ENCODE measurements around the gene CREB5. TPM values are rescaled to one million over a fixed set of nuclear protein-coding genes. Genes with fewer than 3 reads are reported as not detected.

Gene CREB5
- total RNA-seq, 1 donor from 2014 or later = 4.6 TPM

- TF ChIP-seq CTCF (IDR thresholded peaks at IDR 0.05; ENCODE audit: unreplicated experiment) = no peak
- H3K4me1 Mint-ChIP-seq (ENCODE audit: low read depth) = no peaks in the 10 kb centered on the region
- H3K27ac Mint-ChIP-seq = no peak overlapping the region
Observed at GRCh38 chr7:28649811-28650210, 237.5 kb downstream of the CREB5 start.

GRCh38 chr7:28654110-28654509 lies 241.8 kb downstream of the CREB5 start:
- TF ChIP-seq CTCF (IDR thresholded peaks at IDR 0.05; ENCODE audit: unreplicated experiment) = no peak
- no peak overlapping the region for H3K27ac Mint-ChIP-seq
- H3K4me3 Mint-ChIP-seq (ENCODE audit: low read depth) = no peak overlapping the region
- H3K36me3 Mint-ChIP-seq (ENCODE audit: insufficient read depth) = no peaks in the 10 kb centered on the region
- DNase-seq (ENCODE audit: low spot score, unreplicated experiment) = no peak
- no peaks in the 10 kb centered on the region for H3K27me3 Mint-ChIP-seq
- H3K4me1 Mint-ChIP-seq (ENCODE audit: low read depth) = no peaks in the 10 kb centered on the region
- peaks cover 2% of the 10 kb centered on the region for H3K9me3 Mint-ChIP-seq (ENCODE audit: low read depth)

More at GRCh38 chr7:28649811-28650210, 237.5 kb downstream of the CREB5 start:
- no peaks in the 10 kb centered on the region for H3K9me3 Mint-ChIP-seq (ENCODE audit: low read depth)
- no peak for DNase-seq (ENCODE audit: low spot score, unreplicated experiment)
- H3K4me3 Mint-ChIP-seq (ENCODE audit: low read depth) = no peak overlapping the region
- H3K36me3 Mint-ChIP-seq (ENCODE audit: insufficient read depth) = no peaks in the 10 kb centered on the region
- no peaks in the 10 kb centered on the region for H3K27me3 Mint-ChIP-seq

DNA sequence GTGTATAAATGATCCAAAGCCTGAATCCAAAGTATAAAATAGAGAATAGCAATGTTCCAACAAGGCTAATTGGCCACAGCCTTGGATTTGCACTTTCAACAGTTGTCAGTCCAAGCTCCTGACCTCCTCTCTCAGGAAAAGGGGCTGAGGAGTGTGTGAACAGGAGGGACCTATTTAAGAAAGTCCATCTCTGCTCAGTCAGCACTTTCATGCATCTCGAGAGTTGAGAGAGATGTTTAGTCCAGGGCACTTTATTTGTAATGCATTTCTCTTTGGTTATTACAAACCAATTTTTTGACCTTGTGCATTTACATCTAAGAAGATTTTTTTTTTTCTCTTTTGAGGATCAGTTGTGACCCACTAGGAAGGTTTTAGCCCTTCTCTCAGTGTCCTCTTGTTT lies 244.2 kb downstream of the CREB5 start:
- Mint-ChIP-seq H3K9me3 (ENCODE audit: low read depth) (peaks cover 12% of the 10 kb centered on the region), H3K36me3 (ENCODE audit: insufficient read depth) (no peaks in the 10 kb centered on the region), H3K4me3 (ENCODE audit: low read depth) (no peak overlapping the region), H3K4me1 (ENCODE audit: low read depth) (no peaks in the 10 kb centered on the region), H3K27ac (no peak overlapping the region), H3K27me3 (no peaks in the 10 kb centered on the region)
- no peak for DNase-seq (ENCODE audit: low spot score, unreplicated experiment)
- no peak for TF ChIP-seq CTCF (IDR thresholded peaks at IDR 0.05; ENCODE audit: unreplicated experiment)

DNA sequence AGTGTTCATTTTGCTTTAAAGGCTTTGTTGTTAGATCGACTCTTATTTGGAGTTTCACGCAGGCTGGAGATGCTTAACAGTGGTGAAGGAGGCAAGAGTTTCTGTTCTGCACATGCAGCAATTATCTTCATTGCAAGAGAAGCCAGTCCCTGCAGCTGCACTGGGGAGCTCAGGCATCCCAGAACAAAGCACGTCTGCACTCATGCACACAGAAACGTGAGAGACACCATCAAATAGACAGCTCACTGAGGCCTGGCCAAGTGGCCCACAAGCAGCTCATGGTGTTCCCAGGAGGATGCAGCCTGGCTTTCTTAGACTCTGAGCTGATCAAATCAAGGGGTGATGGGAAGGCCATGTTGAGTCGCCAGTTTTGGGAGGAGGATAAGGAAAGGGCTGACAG lies 246.1 kb downstream of the CREB5 start:
- Mint-ChIP-seq H3K9me3 (ENCODE audit: low read depth) (peaks cover 13% of the 10 kb centered on the region), H3K36me3 (ENCODE audit: insufficient read depth) (no peaks in the 10 kb centered on the region), H3K27me3 (no peaks in the 10 kb centered on the region), H3K4me1 (ENCODE audit: low read depth) (no peaks in the 10 kb centered on the region), H3K4me3 (ENCODE audit: low read depth) (no peak overlapping the region), H3K27ac (no peak overlapping the region)
- DNase-seq (ENCODE audit: low spot score, unreplicated experiment) = no peak
- TF ChIP-seq CTCF (IDR thresholded peaks at IDR 0.05; ENCODE audit: unreplicated experiment) = no peak

DNA sequence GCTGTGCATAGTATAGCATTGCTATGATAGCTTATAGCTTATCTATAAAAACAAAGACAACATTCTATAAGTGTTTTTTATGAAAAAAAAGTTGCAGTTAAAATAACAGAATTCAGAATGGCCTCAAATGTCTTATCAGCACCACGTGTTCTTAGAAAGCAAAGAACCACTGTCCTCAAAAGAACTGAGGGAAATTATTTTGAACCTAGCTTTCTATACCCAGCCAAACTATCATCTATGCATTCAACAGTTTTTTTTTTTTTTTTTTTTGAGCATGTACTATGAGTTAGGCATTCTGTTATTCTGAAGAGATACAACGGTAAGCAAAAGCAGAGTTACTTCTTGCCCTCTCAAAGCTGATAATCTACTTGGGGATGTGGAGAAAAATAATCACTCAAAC lies 247.8 kb downstream of the CREB5 start:
- H3K27me3 Mint-ChIP-seq = peaks cover 8% of the 10 kb centered on the region
- H3K4me1 Mint-ChIP-seq (ENCODE audit: low read depth) = no peaks in the 10 kb centered on the region
- TF ChIP-seq CTCF (IDR thresholded peaks at IDR 0.05; ENCODE audit: unreplicated experiment) = no peak

More for the DNA sequence above, 247.8 kb downstream of the CREB5 start:
- no peak for DNase-seq (ENCODE audit: low spot score, unreplicated experiment)
- H3K36me3 Mint-ChIP-seq (ENCODE audit: insufficient read depth) = no peaks in the 10 kb centered on the region
- no peak overlapping the region for H3K4me3 Mint-ChIP-seq (ENCODE audit: low read depth)
- peaks cover 13% of the 10 kb centered on the region for H3K9me3 Mint-ChIP-seq (ENCODE audit: low read depth)
- no peak overlapping the region for H3K27ac Mint-ChIP-seq

Data from progenitor cell of endocrine pancreas (in vitro differentiated cells).